Motor neuron (in vitro differentiated cells): Measurements from ENCODE around the gene FCHSD2. TPM values are rescaled to one million over a fixed set of nuclear protein-coding genes. Genes with fewer than 3 reads are reported as not detected.

ENCODE experiments used
- ATAC-seq, 8 experiments: fragments of 200-7000 bp; cut with Tn5 transposase; replicated peaks in 6 of 8; 2 replicates each; pipeline ENCODE4 v1.8.0; 2021; ENCODE audit warnings: mild to moderate bottlenecking in 8 of 8, moderate library complexity in 8 of 8
- H3K27ac ChIP-seq, 2 donors: fragments of 250-450 bp; sonication (Bioruptor Pico); 2 replicates each; pipeline ENCODE4 v1.9.0; 2021; ENCODE audit warnings: antibody characterized with exemption in 2 of 2, mild to moderate bottlenecking in 2 of 2, moderate library complexity in 1 of 2
- H3K4me1 ChIP-seq, 2 donors: fragments of 250-450 bp; sonication (Bioruptor Pico); replicated peaks in 1 of 2; 2 replicates each; pipeline ENCODE4 v1.6.1; 2021; ENCODE audit warnings: antibody characterized with exemption in 2 of 2, mild to moderate bottlenecking in 2 of 2, moderate library complexity in 1 of 2
- H3K4me3 ChIP-seq, 5 donors: fragments of 250-450 bp; sonication (Bioruptor Pico); 2 replicates each; pipeline ENCODE4 v1.9.0; 2021; ENCODE audit warnings: antibody characterized with exemption in 5 of 5, mild to moderate bottlenecking in 5 of 5, moderate library complexity in 4 of 5
- WGBS, 10 experiments: fragments of 450-650 bp; shearing (Covaris generic); methylation state at CpG; one replicate each; pipeline ENCODE4 v1.0.0; 2022; 5-methylcytosine and 5-hydroxymethylcytosine counted together
- in situ Hi-C, 9 experiments: fragments of 400-800 bp; cut with MboI; loops; one replicate each; pipeline ENCODE4 v1.15.0; 2021; ENCODE audit warnings: low sequenced_read_pairs in 9 of 9, low pct_unique_long_range_greater_than_20kb in 2 of 9; ENCODE audit not compliant: unreplicated experiment in 9 of 9
- total RNA-seq, 8 experiments: library from RNA; unstranded; fragments of 300-600 nt; gene quantifications; 2 replicates each; pipeline versions ENCODE4 v1.2.3 to v1.2.4, GENCODE V29; 2022

The FCHSD2 gene
- total RNA-seq, 8 experiments from 2014 or later, result 11.6 to 22.1 (median 18.0) TPM

GRCh38 chr11:72788241-72788640 is 353.9 kb downstream of the FCHSD2 start:
- no peak for ATAC-seq
- H3K4me3 ChIP-seq, result no peak overlapping the region
- in situ Hi-C loops, result no loop called here
- peaks cover 16 to 18% of the 10 kb centered on the region in 2 donors for H3K4me1 ChIP-seq
- no peak overlapping the region for H3K27ac ChIP-seq
- WGBS, 10 experiments, result 80 to 100% (median 93%) methylated on average over 2 to 4 of the region's 7 CpGs; no CpG with 5 or more reads in 7 of the 10 experiments

GRCh38 chr11:72787216-72788104 is 354.7 kb downstream of the FCHSD2 start:
- H3K4me3 ChIP-seq, result no peak overlapping the region
- peak in 4 of 8 experiments; percentile 1 to 64 (median 14) for ATAC-seq
- no peak overlapping the region for H3K27ac ChIP-seq
- in situ Hi-C loops, result no loop called here
- 10 to 100% (median 61%) methylated on average over 1 to 4 of the region's 16 CpGs; no CpG with 5 or more reads in 6 of the 10 experiments for WGBS, 10 experiments
- H3K4me1 ChIP-seq, result peaks cover 8 to 15% of the 10 kb centered on the region in 2 donors

Other genes starting within 250 kb of the FCHSD2 start
- 1 to 10 TPM in 1 of 8 experiments, under 1 TPM in 6, not detected in 1; 0.05 to 3.6 (median 0.14) TPM for gene P2RY2, start 76.0 kb upstream of the FCHSD2 start, total RNA-seq
- 10 to 100 TPM in 1 of 8 experiments, 1 to 10 TPM in 1, under 1 TPM in 3, not detected in 3; 0.21 to 10.8 (median 0.95) TPM for gene P2RY6, start 130.0 kb upstream of the FCHSD2 start, total RNA-seq
- 10 to 100 TPM in 7 of 8 experiments, 1 to 10 TPM in 1; 5.0 to 29.0 (median 16.7) TPM for gene ARHGEF17, start 166.0 kb upstream of the FCHSD2 start, total RNA-seq
- 10 to 100 TPM in 1 of 8 experiments, 1 to 10 TPM in 7; 6.0 to 11.8 (median 7.0) TPM for gene RELT, start 234.1 kb upstream of the FCHSD2 start, total RNA-seq